Neural cell (in vitro differentiated cells): ENCODE data around the gene CDH4. TPM values are rescaled to one million over a fixed set of nuclear protein-coding genes. Genes with fewer than 3 reads are reported as not detected.

Source experiments
- H2AFZ ChIP-seq: fragments of 200-600, 300-800 bp; sonication (generic), shearing (Covaris generic); 2 replicates; pipeline ENCODE4 v1.6.0; 2014; ENCODE audit warnings: low read depth, mild to moderate bottlenecking, antibody characterized with exemption, low read length, moderate library complexity
- H3F3A ChIP-seq: fragments of 200-600 bp; shearing (Covaris generic); 2 replicates; pipeline ENCODE4 v1.6.1; 2016; ENCODE audit warnings: mild to moderate bottlenecking, moderate library complexity, mixed read lengths, antibody characterized with exemption, low read length; ENCODE audit not compliant: insufficient read depth, poor library complexity, severe bottlenecking
- H3K27ac ChIP-seq: fragments of 200-600, 300-800 bp; sonication (generic), shearing (Covaris generic); 2 replicates; pipeline ENCODE4 v1.5.1; 2014; ENCODE audit warnings: mild to moderate bottlenecking, low read length, moderate library complexity
- H3K27me3 ChIP-seq: fragments of 300-800, 200-600 bp; sonication (generic), shearing (Covaris generic); 2 replicates; pipeline ENCODE4 v1.6.0; 2014; ENCODE audit warnings: mild to moderate bottlenecking, low read depth, low read length, moderate library complexity; ENCODE audit not compliant: insufficient read depth
- H3K36me3 ChIP-seq: fragments of 300-800, 200-600 bp; sonication (generic), shearing (Covaris generic); 2 replicates; pipeline ENCODE4 v1.5.1; 2014; ENCODE audit warnings: mild to moderate bottlenecking, antibody characterized with exemption, low read length, moderate library complexity; ENCODE audit not compliant: insufficient read depth
- H3K4me2 ChIP-seq: fragments of 300-800, 200-600 bp; sonication (generic), shearing (Covaris generic); 2 replicates; pipeline ENCODE4 v1.6.0; 2014; ENCODE audit warnings: mild to moderate bottlenecking, low read length
- H3K4me3 ChIP-seq: fragments of 300-800, 200-600 bp; sonication (generic), shearing (Covaris generic); 2 replicates; pipeline ENCODE4 v1.5.1; 2014; ENCODE audit warnings: mild to moderate bottlenecking, low read length, moderate library complexity
- H3K79me2 ChIP-seq: fragments of 200-600 bp; shearing (Covaris generic); replicated peaks from 2 replicates; pipeline ENCODE4 v1.6.0; 2014; ENCODE audit warnings: mild to moderate bottlenecking, low read length, moderate library complexity; ENCODE audit not compliant: insufficient read depth
- H3K9ac ChIP-seq: fragments of 300-800, 200-600 bp; sonication (generic), shearing (Covaris generic); 2 replicates; pipeline ENCODE4 v1.6.1; 2016; ENCODE audit warnings: mild to moderate bottlenecking, low read length, mixed read lengths
- H3K9me2 ChIP-seq: fragments of 200-600 bp; shearing (Covaris generic); 2 replicates; pipeline ENCODE4 v1.6.1; 2016; ENCODE audit warnings: mild to moderate bottlenecking, low read length, mixed read lengths; ENCODE audit not compliant: insufficient read depth
- H3K9me3 ChIP-seq: fragments of 200-600, 300-800 bp; sonication (generic), shearing (Covaris generic); 2 replicates; pipeline ENCODE4 v1.6.1; 2016; ENCODE audit warnings: mild to moderate bottlenecking, mixed run types, low read length, moderate library complexity, mixed read lengths
- H4K20me1 ChIP-seq: fragments of 200-600 bp; shearing (Covaris generic); 2 replicates; pipeline ENCODE4 v1.6.1; 2016; ENCODE audit warnings: mild to moderate bottlenecking, mixed run types; ENCODE audit not compliant: insufficient read depth
- CTCF ChIP-seq: fragments of 450-650 bp; IDR thresholded peaks from 2 replicates; pipeline ENCODE4 v1.5.1; 2014; ENCODE audit warnings: antibody characterized with exemption, mild to moderate bottlenecking, moderate library complexity; ENCODE audit not compliant: poor library complexity, severe bottlenecking
- EP300 ChIP-seq: fragments of 450-650 bp; conservative IDR thresholded peaks from 2 replicates; pipeline ENCODE4 v1.6.1; 2014; ENCODE audit warnings: antibody characterized with exemption, mild to moderate bottlenecking, moderate library complexity; ENCODE audit not compliant: poor library complexity, severe bottlenecking
- EZH2 ChIP-seq: fragments of 200-600, 300-800 bp; shearing (Covaris generic), sonication (generic); IDR thresholded peaks from 2 replicates; pipeline ENCODE4 v1.6.1; 2014; ENCODE audit warnings: antibody characterized with exemption, low read length, borderline replicate concordance, mild to moderate bottlenecking; ENCODE audit not compliant: insufficient read depth, poor library complexity, severe bottlenecking
- MXI1 ChIP-seq: fragments of 450-650 bp; conservative IDR thresholded peaks from 2 replicates; pipeline ENCODE4 v1.6.1; 2014; ENCODE audit warnings: antibody characterized with exemption, mild to moderate bottlenecking; ENCODE audit not compliant: poor library complexity, severe bottlenecking
- POLR2AphosphoS5 ChIP-seq: IDR thresholded peaks from 2 replicates; pipeline ENCODE4 v1.6.1; 2012
- RAD21 ChIP-seq: fragments of 450-650 bp; conservative IDR thresholded peaks from 2 replicates; pipeline ENCODE4 v1.6.1; 2014; ENCODE audit warnings: antibody characterized with exemption, mild to moderate bottlenecking, moderate library complexity
- REST ChIP-seq: IDR thresholded peaks from 2 replicates; pipeline ENCODE4 v1.6.1; 2012; ENCODE audit warnings: borderline replicate concordance
- SMC3 ChIP-seq: fragments of 450-650 bp; conservative IDR thresholded peaks from 2 replicates; pipeline ENCODE4 v1.6.1; 2014; ENCODE audit warnings: antibody characterized with exemption, mild to moderate bottlenecking, moderate library complexity; ENCODE audit not compliant: poor library complexity
- TAF1 ChIP-seq: IDR thresholded peaks from 2 replicates; pipeline ENCODE4 v1.6.1; 2012; ENCODE audit warnings: low read depth
- polyA plus RNA-seq: library from polyadenylated mRNA; depleted of rRNA; stranded (reverse); fragments of >200 nt; gene quantifications from 2 replicates; pipeline ENCODE4 v1.2.3, GENCODE V29; 2014

The CDH4 gene
- polyA plus RNA-seq, 1 donor from 2014 or later = 24.6 TPM

GRCh38 chr20:61932199-61932592, 680.1 kb downstream of the CDH4 start:
- no peak overlapping the region for H3K27ac ChIP-seq
- TF ChIP-seq MXI1 = no peak
- TF ChIP-seq SMC3 = no peak
- no peak for TF ChIP-seq TAF1
- no peak for TF ChIP-seq REST
- no peak for TF ChIP-seq RAD21
- no peak for TF ChIP-seq CTCF
- no peak for TF ChIP-seq POLR2AphosphoS5
- TF ChIP-seq EP300 = no peak
- no peak for TF ChIP-seq EZH2
- no peak overlapping the region for H3K4me3 ChIP-seq
- no peak overlapping the region for H3K9ac ChIP-seq
- no peaks in the 10 kb centered on the region for H3F3A ChIP-seq
- no peaks in the 10 kb centered on the region for H3K27me3 ChIP-seq
- no peak overlapping the region for H3K4me2 ChIP-seq
- no peaks in the 10 kb centered on the region for H3K9me2 ChIP-seq
- H3K79me2 ChIP-seq = no peaks in the 10 kb centered on the region
- H4K20me1 ChIP-seq = no peaks in the 10 kb centered on the region
- no peaks in the 10 kb centered on the region for H3K9me3 ChIP-seq
- H3K36me3 ChIP-seq = peaks cover 5% of the 10 kb centered on the region
- no peak overlapping the region for H2AFZ ChIP-seq

GRCh38 chr20:61932711-61933480, 680.8 kb downstream of the CDH4 start:
- Histone ChIP-seq H3K4me3 (no peak overlapping the region), H3K27ac (no peak overlapping the region), H3F3A (no peaks in the 10 kb centered on the region), H4K20me1 (no peaks in the 10 kb centered on the region), H3K27me3 (no peaks in the 10 kb centered on the region), H3K36me3 (peaks cover 5% of the 10 kb centered on the region), H3K79me2 (no peaks in the 10 kb centered on the region), H3K9ac (no peak overlapping the region), H3K9me3 (no peaks in the 10 kb centered on the region), H2AFZ (no peak overlapping the region), H3K9me2 (no peaks in the 10 kb centered on the region), H3K4me2 (no peak overlapping the region)
- no peak for TF ChIP-seq REST
- no peak for TF ChIP-seq TAF1
- no peak for TF ChIP-seq RAD21
